HCT116 (cell line): ENCODE results near the gene MRPL42.

ENCODE experiments used
- ATF3 ChIP-seq: IDR thresholded peaks from 2 replicates; pipeline ENCODE4 v1.6.1; 2012
- POLR2A ChIP-seq: IDR thresholded peaks from 2 replicates; pipeline ENCODE4 v1.7.0; 2011; ENCODE audit warnings: borderline replicate concordance; ENCODE audit not compliant: insufficient read depth, insufficient read length; ENCODE audit errors: extremely low read depth

GRCh38 chr12:93524386-93525133 is 57.2 kb downstream of the MRPL42 start:
- TF ChIP-seq ATF3 (no peak), POLR2A (no peak)
